ENCODE measurements around the gene TTC27.

GRCh38 chr2:32617599-32618189, 10.2 kb upstream of the TTC27 start:
- TF ChIP-seq CTCF (conservative IDR thresholded peaks at IDR 0.05), result no peak
- TF ChIP-seq ZFX (IDR thresholded peaks at IDR 0.05), result no peak
